GM10847 (cell line): Measurements from ENCODE around the gene PCIF1.

Experiments
- POLR2A ChIP-seq: IDR thresholded peaks from 2 replicates; pipeline ENCODE4 v1.6.1; 2011; ENCODE audit not compliant: insufficient read length; ENCODE audit errors: extremely low read depth

PCIF1 gene

GRCh38 chr20:45897692-45898091, 36.8 kb upstream of the PCIF1 start:
- TF ChIP-seq POLR2A: no peak

DNA sequence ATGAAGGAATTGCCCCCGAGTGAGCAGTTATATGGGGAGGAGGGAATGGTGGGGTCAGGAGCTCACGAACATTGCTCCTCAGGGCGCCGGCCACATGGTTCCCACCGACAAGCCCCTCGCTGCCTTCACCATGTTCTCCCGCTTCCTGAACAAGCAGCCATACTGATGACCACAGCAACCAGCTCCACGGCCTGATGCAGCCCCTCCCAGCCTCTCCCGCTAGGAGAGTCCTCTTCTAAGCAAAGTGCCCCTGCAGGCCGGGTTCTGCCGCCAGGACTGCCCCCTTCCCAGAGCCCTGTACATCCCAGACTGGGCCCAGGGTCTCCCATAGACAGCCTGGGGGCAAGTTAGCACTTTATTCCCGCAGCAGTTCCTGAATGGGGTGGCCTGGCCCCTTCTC, 36.2 kb upstream of the PCIF1 start:
- TF ChIP-seq POLR2A: no peak

DNA sequence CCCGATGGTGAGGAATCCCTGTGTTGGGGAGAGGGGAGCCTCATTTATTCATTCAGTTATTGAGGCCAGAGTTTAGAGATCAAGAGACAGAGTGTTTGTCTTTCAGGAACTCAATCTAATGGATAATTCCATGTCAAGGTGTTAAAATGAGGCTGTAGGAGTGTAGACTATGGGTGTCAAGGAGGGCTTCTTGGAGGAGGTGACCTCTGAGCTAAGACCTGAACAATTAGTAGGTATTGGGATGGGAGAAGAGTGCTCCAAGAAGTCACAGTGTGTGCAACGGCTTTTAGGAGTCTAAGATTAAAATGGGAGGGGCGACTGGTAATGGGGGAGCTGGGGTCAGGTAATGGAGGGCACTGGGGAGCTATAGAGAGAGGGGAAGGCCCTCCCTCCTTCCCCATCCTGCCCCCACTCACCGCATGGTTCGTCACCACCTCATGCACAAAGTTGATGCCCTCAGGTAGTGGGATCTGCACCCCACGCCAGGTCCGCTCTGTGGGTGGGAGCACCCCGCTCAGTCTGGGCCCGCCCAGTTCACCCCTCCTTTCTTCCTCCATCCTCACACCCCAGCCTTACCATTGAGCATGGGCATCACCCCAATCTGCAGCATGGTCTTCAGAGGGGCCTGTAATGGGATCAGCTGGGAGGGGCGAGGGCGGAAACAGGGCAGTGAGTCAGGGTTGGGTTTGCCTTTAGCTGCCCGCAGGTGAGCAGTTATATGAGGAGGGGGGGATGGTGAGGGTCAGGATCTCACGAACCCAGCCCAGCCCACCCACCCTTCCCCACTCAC, 35.2 kb upstream of the PCIF1 start:
- TF ChIP-seq POLR2A: no peak

DNA sequence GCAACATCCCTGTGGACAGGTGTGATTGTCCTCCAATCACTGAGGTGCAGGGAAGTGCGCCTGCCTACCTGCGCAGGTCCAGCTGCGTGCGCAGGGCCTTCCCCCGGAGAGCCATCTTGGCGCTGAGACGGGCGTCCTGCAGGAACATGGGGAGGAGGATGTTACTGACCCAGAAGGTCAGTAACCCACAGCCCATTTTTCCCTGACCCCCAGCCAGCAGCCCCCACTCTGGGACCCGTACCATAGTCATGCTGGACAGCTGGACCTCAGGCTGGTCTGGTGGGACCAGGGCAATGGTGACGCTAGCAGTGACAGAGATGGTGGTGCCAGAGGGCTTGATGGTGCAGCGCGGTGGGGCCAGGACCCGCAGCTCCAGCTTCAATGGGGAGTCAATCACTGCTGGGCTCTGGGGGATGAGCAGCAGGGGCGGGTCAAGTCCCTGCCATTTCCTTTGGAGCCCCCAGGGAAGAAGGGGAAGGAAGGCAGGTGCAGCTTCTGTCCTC, 32.2 kb upstream of the PCIF1 start:
- no peak for TF ChIP-seq POLR2A

DNA sequence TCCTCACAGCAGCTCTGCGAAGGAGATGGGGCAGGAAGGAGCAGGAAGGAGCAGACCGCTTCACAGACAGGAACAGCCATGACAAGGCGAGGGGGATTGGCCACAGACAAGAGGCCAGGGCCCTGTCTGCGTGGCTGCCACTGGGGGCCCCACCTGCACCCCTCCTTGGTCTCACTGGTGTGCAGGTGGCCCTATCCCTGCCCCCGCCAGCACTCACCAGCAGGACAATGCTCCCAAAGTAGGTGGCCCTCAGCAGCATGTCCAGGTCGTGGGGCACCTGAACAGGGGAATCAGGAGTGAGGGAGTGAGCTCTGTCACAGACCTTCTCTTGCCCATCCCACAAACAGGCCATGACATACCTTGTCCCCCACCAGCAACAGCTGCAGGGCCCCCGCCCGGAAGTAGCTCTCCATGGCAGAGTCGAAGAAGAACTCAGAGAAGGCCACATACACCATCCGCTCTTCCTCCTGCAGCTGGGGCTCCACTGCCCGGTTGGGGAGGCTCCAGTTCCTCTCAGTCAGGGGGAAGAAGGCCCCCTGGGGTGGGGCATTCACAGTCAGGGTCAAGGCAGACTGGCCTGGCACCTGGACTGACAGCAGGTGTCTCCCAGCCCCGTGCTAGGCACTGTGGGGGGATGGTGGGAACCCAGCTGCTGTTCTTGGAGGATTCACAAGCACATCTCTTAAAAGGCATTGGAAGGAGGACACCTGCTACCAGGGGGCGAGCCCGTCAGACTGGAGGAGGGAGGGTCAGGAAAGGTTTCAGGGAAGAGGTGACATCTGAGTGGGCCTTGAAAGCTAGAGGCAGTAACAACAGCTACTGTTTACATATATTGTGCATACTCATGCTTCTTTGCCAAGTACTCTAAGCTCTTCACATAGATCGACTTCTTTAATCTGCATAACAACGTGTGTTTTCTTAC, 29.6 kb upstream of the PCIF1 start:
- TF ChIP-seq POLR2A: no peak

DNA sequence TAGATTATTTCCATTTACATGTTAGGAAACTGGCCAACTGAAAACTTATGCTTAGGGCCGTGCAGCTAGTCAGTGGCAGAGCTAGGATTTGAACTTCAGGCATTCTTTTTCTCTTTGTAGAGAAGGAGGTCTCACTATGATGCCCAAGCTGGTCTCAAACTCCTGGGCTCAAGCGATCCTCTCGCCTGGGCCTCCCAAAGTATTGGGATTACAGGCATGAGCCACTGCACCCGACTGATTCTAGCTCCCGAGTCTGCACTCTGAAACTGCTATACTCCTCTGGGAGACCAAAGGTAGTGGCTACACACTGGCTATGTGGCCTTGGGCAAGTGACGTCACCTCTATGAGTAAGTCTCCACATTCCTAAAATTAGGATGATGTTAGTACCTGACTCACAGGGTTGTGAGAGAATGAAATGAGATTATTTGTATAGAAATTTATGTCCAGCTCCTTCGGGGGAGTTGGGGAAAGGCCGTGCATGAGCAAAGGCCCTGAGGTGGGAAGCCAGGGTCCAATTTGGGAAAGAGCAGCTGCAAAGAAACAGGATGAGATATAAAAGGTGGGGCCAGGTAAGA, 28.9 kb upstream of the PCIF1 start:
- TF ChIP-seq POLR2A: no peak

- TF ChIP-seq POLR2A: no peak
These were observed 27.1 kb upstream of the PCIF1 start for GRCh38 chr20:45907219-45907948.

GRCh38 chr20:45908084-45908483, 26.4 kb upstream of the PCIF1 start:
- no peak for TF ChIP-seq POLR2A

- TF ChIP-seq POLR2A: no peak
These were observed 25.1 kb upstream of the PCIF1 start for GRCh38 chr20:45909336-45909808.

- TF ChIP-seq POLR2A: no peak
These were observed 24.4 kb upstream of the PCIF1 start for GRCh38 chr20:45909817-45910669.

- TF ChIP-seq POLR2A: peak; percentile 39
These were observed 23.6 kb upstream of the PCIF1 start for GRCh38 chr20:45910670-45911485.

DNA sequence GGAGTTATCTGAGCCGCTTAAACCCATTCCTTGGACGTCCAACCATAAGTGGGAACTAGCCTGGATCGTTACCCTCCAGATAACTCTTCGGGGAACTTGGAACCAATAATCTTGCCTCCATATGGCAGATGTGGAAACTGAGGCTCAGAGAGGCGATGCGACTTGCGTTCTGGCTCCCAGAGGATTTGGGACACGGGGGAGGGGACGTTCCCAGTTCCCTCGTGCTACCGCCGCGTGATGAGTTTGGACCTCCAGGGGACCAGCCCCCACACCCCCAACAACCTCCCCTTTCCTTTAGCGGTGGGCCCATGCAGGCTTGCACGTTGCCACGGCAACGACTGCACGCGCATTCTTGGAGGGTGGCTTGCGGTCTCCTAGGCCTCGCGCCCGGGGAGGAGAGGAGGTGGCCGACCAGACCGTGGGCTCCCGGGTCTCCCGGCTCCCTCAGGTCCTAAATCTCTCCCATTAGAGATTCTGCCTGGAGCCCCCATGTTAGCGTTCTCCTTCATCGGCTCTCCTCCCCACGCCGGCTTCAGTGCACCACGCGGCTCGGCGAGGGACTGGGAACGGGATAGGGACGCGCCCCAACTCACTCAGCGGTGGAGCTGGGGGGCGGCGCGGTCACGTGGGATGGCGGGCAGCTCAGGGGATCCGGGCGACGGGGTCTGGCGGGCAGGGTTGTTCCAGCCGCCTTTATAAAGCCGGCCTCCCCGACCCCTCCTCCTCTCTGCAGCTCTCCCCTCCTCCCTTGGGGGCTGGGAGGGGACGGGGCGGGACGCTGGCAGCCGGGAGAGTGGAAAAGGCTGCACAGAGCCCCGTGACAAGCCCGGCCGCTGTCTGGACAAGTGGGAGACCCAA, 22.8 kb upstream of the PCIF1 start, which contains the start of gene PLTP:
Gene PLTP (minus strand): TSS at position 670 of the 858 bp plus-strand sequence. CDS start 703 bp downstream, outside the sequence.
- no peak for TF ChIP-seq POLR2A

DNA sequence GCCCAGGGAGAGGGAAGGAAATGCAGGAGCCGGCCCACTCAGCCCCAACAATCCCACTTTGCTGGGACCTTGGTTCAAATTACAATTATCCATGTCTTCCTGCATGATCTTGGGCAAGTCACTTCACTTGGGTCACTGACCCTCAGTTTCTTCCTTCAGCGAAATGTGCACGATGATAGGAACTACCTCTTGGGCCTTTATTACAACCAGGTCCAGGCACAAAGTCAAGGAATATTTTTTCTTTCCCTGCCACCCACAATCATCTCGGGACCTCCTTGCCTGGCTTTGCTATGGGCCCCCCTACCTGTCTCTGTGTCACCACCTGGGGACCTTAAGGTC, 22.2 kb upstream of the PCIF1 start:
- TF ChIP-seq POLR2A: no peak

- TF ChIP-seq POLR2A: no peak
These were observed 21.4 kb upstream of the PCIF1 start for GRCh38 chr20:45913116-45913515.
